ENCODE measurements around the gene CYP2C8.

- TF ChIP-seq CTCF (IDR thresholded peaks at IDR 0.05; ENCODE audit: poor library complexity) = no peak
- TF ChIP-seq EZH2 (IDR thresholded peaks at IDR 0.05; ENCODE audit: borderline replicate concordance) = no peak
Observed at GRCh38 chr10:94992811-94993210, 76.5 kb downstream of the CYP2C8 start.
